Stimulated activated CD8-positive, alpha-beta memory T cell treated with anti-CD3 and anti-CD28 coated beads, Interleukin-7, amount 100 ng/mL, for 4 hours (primary cell): ENCODE measurements around the gene RCAN2.
A peak's percentile ranks its signal among the peaks of the same experiment; 100 is the strongest.

Source experiments
- DNase-seq, 2 donors: peaks; one replicate each; pipeline ENCODE4 v3.0.0-alpha.2; 2020; ENCODE audit warnings: low read depth in 2 of 2

Gene RCAN2

DNA sequence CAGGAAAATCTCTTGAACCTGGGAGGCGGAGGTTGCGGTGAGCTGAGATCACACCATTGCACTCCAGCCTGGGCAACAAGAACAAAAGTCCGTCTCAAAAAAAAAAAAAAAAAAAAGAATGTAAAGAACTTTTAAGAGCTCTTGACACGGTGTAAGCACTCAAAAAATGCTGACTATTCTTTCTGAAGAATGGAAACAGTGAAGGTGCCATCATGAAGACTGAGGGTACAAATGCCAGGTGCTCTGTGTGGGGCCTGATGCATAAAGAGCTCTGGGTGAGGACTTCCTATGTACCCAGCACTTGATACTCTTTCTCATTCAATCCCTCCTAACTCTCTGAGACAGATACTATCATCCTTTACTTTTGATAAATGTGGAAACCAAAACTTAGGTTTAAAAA lies 275.5 kb downstream of the RCAN2 start:
- no peak for DNase-seq

- DNase-seq, result no peak
These were observed 276.0 kb downstream of the RCAN2 start for GRCh38 chr6:46215213-46215612.

DNA sequence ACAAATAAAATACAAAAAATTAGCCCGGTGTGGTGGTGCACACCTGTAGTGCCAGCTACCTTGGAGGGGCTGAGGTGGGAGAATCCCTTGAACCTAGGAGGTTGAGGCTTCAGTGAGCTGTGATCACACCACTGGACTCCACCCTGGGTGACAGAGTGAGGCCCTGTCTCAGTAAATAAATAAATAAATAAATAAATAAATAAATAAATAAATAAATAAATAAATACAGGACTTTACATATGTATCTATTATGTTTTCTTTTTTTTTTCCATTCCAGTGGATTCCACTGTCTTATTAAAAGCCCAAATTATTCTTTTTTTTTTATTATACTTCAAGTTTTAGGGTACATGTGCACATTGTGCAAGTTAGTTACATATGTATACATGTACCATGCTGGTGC lies 279.3 kb downstream of the RCAN2 start:
- DNase-seq, result no peak

- no peak for DNase-seq
These were observed 281.0 kb downstream of the RCAN2 start for GRCh38 chr6:46210294-46210693.

GRCh38 chr6:46208303-46208702 lies 282.9 kb downstream of the RCAN2 start:
- DNase-seq, result no peak

GRCh38 chr6:46207174-46207573 lies 284.1 kb downstream of the RCAN2 start:
- DNase-seq, result no peak

- no peak for DNase-seq
These were observed 286.2 kb downstream of the RCAN2 start for GRCh38 chr6:46204880-46205650.

DNA sequence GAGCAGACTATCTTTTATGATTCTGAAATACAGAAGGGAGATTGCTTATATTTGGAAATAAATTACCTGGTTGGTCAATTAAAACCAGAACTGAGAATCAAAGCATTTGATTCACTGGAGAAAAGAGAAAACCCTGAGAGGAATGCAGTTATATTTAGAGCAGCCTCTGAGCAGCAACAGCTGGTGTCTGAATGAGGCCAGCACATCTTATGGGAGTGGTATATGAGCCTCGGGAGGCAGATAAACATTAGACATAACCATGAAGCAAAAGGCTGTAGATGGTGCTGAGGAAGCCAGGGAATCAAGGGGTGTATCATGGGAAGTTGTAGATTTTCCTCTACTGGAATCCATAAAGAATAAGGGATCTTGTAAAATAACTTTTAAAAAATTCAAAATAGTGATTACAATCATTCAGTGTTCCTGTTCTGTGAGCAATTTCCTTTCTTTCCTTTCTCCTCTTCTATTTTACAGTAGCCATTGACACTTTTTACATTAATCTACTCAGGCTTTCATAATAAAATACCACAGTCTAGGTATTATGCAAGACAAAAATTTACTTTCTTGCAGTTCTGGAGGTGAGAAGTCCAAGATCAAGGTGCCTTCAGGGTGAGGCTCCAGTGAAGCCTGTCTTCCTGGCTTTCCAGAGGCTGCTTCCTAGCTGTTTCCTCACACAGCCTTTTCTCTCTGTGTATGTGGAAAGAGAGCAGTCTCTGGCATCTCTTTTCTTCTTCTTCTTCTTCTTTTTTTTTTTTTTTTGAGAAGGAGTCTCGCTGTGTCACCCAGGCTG lies 287.7 kb downstream of the RCAN2 start:
- DNase-seq, result no peak

DNA sequence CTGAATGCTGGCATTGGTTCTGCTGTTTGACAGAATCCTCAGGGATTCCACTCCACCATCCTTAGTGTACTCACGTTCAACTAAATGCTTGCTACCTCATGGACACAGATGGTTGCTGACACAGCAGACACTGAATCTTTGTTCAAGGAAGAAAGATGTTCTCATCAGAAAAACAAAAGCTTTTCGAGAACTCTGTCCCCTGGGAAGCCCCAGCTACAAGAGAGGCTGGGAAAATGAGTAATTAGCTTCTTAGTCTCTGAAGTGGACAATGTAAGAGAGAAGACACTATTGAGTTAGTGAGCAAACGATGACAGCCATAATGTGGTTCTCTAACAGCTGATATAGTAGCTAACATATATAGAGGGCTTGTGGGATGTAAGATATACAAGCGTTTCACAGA lies 289.5 kb downstream of the RCAN2 start:
- DNase-seq, result no peak

- DNase-seq, result no peak
These were observed 291.9 kb downstream of the RCAN2 start for GRCh38 chr6:46199387-46199786.

- no peak for DNase-seq
These were observed 299.3 kb downstream of the RCAN2 start for GRCh38 chr6:46191961-46192360.

- no peak for DNase-seq
These were observed 300.4 kb downstream of the RCAN2 start for GRCh38 chr6:46190889-46191288.

DNA sequence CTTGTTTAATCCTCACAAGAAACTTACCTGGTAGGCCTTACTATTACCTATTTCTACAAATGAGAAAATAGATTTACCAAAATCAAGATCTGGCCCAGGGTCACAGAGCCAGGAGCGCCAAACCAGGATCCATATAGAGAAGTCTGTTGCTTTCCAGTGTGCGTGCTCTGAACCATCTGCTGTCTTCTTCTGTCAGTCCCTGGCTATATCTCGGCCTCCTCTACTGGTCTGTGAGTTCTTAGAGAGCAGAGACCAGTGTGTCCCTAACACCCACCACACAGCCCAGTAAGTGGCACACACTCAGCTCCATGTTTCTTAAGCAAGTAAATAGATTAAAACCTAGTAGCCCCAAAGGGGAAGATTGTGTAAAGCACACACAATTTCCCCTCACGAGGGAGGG lies 301.5 kb downstream of the RCAN2 start:
- no peak for DNase-seq

DNA sequence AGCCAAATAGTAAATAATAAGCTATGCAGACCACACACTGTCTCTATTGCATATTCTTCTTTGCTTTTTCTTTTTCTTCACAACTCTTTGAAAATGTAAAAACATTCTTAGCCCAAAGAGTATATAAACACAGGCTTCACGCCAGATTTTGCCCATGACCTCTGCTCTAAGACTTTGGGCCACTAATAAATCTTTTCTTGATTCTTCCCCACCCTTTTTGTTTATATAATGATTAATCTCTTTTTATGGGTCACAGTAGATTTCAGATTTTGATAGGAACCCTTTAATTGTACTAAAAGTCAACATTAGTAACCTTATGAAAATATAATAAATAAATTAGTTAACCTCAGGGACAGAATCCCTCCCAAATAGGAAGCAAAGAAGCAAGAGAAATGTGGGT lies 304.7 kb downstream of the RCAN2 start:
- no peak for DNase-seq

DNA sequence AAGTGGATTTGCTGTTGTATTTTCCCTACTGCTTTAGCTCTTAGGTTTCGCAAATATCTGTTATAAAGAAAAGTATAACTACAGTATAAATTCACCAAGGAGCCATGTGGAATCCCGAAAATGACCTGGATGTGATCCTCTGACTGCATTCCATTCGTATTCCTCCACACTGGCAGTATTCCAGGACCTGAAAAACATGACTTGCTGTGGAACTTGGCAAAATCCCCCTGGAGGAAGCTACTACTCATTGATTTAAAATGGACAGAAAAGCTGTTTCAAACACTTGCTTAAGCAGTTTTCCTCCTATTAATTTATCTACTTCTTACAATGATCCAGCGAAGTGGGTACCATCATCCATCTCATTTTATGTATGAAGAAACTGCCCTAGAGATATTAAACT lies 307.1 kb downstream of the RCAN2 start:
- DNase-seq, result no peak

DNA sequence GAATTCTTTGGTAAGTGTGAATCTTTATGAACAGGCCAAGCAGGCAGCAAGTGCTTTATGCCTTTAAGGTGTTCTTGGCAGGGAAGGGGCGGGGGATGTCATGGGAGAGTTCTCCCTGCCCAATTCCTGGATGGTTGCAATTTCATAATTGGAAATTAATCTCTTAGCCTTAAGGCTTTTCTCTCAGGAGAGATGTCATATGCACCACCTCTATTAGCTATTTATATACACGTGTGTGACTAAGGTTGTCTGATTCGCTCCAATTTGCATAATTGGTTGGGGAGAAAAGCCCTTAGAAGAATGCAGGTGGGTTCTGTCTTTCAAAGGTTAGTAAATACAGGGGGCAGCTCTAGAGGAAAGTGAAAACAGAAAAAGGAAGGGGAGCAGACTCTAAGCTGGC lies 315.3 kb downstream of the RCAN2 start:
- no peak for DNase-seq

DNA sequence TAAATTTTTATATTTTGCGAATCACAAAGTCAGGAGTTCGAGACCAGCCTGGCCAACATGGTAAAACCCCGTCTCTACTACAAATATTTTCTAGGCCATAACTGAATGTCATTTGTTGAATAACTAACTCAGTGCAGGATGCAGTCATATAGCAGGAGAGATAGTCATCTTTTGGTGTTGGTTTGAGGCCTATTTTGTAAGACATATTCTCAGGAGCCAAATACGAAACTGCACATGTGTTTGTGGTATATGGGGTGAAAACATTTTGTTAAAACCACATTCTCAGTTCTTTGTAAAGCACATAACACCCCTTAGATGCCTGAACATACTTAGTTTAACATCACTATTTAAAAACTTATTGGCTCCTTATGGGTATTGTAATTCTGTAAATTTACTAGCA lies 315.8 kb downstream of the RCAN2 start:
- no peak for DNase-seq

GRCh38 chr6:46174904-46175303 lies 316.3 kb downstream of the RCAN2 start:
- peak in 1 of 2 donors; percentile 8 for DNase-seq

DNA sequence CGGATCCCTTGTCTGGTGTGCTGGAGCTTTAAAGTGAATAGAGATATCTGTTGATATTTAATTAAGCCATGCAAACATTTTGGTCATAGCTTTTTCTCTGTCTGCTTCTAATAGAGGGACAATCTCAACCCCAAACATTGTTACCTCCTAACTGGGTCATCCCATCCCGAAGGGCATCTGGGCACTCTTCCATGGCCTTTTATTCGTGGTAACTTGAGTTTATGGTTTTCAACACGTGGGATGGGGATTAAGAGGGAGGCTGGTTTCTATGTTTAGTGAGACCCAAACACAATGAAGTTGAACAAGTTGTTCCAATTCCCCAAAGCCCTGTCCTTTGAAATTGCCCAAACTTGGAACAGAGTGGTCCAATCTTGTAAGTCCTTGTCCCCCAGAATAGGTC lies 319.1 kb downstream of the RCAN2 start:
- no peak for DNase-seq
